SU-DHL-6 (cell line): ENCODE measurements around the gene CUZD1.

Experiments used
- H2AFZ ChIP-seq: fragments of 200-600 bp; sonication (generic); 2 replicates; pipeline ENCODE4 v1.6.1; 2014; ENCODE audit warnings: low read depth, mild to moderate bottlenecking, moderate library complexity, mixed read lengths, antibody characterized with exemption, low read length; ENCODE audit not compliant: severe bottlenecking
- H3F3A ChIP-seq: fragments of 200-600 bp; shearing (Covaris generic); 2 replicates; pipeline ENCODE4 v1.6.0; 2016; ENCODE audit warnings: antibody characterized with exemption, mild to moderate bottlenecking; ENCODE audit not compliant: insufficient read depth
- H3K27ac ChIP-seq: fragments of 200-600 bp; sonication (generic); 2 replicates; pipeline ENCODE4 v1.5.1; 2016; ENCODE audit warnings: low read depth, mild to moderate bottlenecking, low read length, moderate library complexity, mixed read lengths
- H3K27me3 ChIP-seq: fragments of 200-600 bp; sonication (generic), shearing (Covaris generic); 2 replicates; pipeline ENCODE4 v1.6.0; 2014; ENCODE audit warnings: mild to moderate bottlenecking, low read length
- H3K36me3 ChIP-seq: fragments of 200-600 bp; sonication (generic); 2 replicates; pipeline ENCODE4 v1.6.1; 2014; ENCODE audit warnings: mild to moderate bottlenecking, low read length, mixed read lengths
- H3K4me2 ChIP-seq: fragments of 300-600, 200-600 bp; shearing (Covaris generic), sonication (generic); 2 replicates; pipeline ENCODE4 v1.6.0; 2014; ENCODE audit warnings: low read length, low read depth, mild to moderate bottlenecking; ENCODE audit not compliant: poor library complexity, severe bottlenecking
- H3K4me3 ChIP-seq: fragments of 200-600 bp; sonication (generic); 2 replicates; pipeline ENCODE4 v1.5.1; 2014; ENCODE audit warnings: antibody characterized with exemption, low read length, mild to moderate bottlenecking, mixed read lengths; ENCODE audit not compliant: insufficient read depth, poor library complexity, severe bottlenecking
- H3K79me2 ChIP-seq: fragments of 200-600 bp; sonication (generic); 2 replicates; pipeline ENCODE4 v1.6.1; 2014; ENCODE audit warnings: mild to moderate bottlenecking, low read length, moderate library complexity; ENCODE audit not compliant: insufficient read depth
- H3K9ac ChIP-seq: fragments of 200-600 bp; sonication (generic); 2 replicates; pipeline ENCODE4 v1.7.0; 2014; ENCODE audit warnings: mild to moderate bottlenecking, low read length
- H3K9me2 ChIP-seq: fragments of 200-600 bp; sonication (generic); replicated peaks from 2 replicates; pipeline ENCODE4 v1.6.1; 2014; ENCODE audit warnings: low read length; ENCODE audit not compliant: insufficient read depth
- H3K9me3 ChIP-seq: fragments of 200-600 bp; sonication (generic); 2 replicates; pipeline ENCODE4 v1.6.1; 2014; ENCODE audit warnings: low read length, mixed read lengths; ENCODE audit not compliant: insufficient read depth
- H4K20me1 ChIP-seq: fragments of 200-600 bp; sonication (generic); 2 replicates; pipeline ENCODE4 v1.6.1; 2014; ENCODE audit warnings: low read depth, mild to moderate bottlenecking, antibody characterized with exemption, low read length, moderate library complexity, mixed read lengths
- EZH2phosphoT487 ChIP-seq: fragments of 200-600 bp; sonication (generic), shearing (Covaris generic); conservative IDR thresholded peaks from 2 replicates; pipeline ENCODE4 v1.6.1; 2018; ENCODE audit warnings: mild to moderate bottlenecking, antibody characterized with exemption, low read length, moderate library complexity, mixed read lengths
- TF ChIP-seq, protein P1 (sequence below): fragments of 200-600 bp; sonication (generic); IDR thresholded peaks from one replicate; pipeline ENCODE4 v1.5.1; 2017; ENCODE audit warnings: antibody characterized with exemption, mild to moderate bottlenecking, low read length, moderate library complexity; ENCODE audit not compliant: insufficient read depth, poor library complexity, severe bottlenecking

The CUZD1 gene

DNA sequence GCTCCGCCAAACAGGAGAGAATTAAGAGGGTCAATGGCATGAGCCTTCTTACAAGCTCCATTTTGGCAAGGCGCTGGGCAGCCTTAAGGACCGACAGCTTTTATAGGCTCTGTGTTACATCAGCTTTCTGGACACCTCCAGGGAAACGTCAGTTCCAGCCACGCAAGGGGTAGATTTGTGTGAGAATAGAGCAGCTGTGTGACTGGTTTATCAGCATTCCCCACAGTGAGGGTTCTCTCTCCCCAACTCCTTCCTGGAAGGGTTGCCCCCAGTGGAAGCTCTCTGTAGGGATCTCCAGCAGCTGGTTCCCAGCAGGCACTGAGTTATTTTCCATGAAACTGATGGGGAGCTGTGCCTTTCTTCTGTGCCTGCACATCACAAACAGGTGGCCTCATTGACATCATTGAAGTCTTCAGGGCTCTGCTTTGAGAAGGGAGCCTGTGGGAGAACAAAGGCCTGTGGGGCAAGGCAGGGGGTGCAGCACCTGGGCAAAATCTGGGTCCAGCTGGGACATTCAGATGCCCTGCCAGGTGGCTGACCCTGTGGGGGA, at the start of gene CUZD1:
TSS of gene CUZD1 (minus strand) at position 75 of the 550 bp plus-strand sequence. CDS start at position 61, 14 bp downstream.
- Histone ChIP-seq H3K9ac (no peak within 1 kb of the TSS), H3K36me3 (peaks cover 14% of the 10 kb centered on the region; the same call in 1 of the 2 replicates), H3K9me3 (no peaks in the 10 kb centered on the region), H3K4me2 (no peak within 1 kb of the TSS), H4K20me1 (no peaks in the 10 kb centered on the region), H3K4me3 (no peak within 1 kb of the TSS), H3K9me2 (no peaks in the 10 kb centered on the region), H3K27ac (no peak within 1 kb of the TSS), H3K27me3 (no peaks in the 10 kb centered on the region), H2AFZ (no peak within 1 kb of the TSS), H3K79me2 (no peaks in the 10 kb centered on the region), H3F3A (no peaks in the 10 kb centered on the region)
- TF ChIP-seq, protein P1, sequence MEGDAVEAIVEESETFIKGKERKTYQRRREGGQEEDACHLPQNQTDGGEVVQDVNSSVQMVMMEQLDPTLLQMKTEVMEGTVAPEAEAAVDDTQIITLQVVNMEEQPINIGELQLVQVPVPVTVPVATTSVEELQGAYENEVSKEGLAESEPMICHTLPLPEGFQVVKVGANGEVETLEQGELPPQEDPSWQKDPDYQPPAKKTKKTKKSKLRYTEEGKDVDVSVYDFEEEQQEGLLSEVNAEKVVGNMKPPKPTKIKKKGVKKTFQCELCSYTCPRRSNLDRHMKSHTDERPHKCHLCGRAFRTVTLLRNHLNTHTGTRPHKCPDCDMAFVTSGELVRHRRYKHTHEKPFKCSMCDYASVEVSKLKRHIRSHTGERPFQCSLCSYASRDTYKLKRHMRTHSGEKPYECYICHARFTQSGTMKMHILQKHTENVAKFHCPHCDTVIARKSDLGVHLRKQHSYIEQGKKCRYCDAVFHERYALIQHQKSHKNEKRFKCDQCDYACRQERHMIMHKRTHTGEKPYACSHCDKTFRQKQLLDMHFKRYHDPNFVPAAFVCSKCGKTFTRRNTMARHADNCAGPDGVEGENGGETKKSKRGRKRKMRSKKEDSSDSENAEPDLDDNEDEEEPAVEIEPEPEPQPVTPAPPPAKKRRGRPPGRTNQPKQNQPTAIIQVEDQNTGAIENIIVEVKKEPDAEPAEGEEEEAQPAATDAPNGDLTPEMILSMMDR, result no peak
- TF ChIP-seq EZH2phosphoT487, result no peak

DNA sequence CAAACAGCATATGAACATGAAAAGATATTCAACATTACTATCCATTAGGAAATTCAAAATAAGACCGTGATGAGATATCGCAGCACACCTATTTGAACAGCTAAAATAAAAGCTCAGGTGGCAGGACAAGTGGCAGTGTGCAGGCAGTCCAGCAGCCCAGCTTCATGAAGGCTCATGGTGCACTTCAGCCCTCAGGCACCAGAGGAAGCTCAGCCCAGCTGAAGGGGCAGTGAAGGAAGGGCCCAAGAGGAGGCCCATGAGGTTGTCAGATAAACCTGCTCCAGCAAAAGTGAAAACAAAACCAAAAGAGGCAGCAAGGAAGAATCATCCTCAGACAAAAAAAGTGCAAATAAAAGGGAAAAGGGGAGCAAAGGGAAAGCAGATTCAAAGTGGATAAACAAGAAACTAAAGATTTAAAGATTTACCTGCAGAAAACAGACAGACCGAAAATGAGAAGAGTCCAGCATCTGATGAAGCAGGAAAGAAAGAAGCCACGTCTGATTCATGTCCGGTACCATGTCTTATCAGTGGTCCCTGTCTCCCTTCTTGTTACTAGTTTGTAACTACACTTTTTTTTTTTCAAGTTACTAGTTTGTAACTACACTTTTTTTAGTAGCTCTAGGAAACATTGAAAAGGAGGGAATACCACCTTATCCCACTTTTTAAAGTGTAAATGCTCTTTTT, 48.7 kb upstream of the CUZD1 start:
- no peak overlapping the region for H3K4me3 ChIP-seq

DNA sequence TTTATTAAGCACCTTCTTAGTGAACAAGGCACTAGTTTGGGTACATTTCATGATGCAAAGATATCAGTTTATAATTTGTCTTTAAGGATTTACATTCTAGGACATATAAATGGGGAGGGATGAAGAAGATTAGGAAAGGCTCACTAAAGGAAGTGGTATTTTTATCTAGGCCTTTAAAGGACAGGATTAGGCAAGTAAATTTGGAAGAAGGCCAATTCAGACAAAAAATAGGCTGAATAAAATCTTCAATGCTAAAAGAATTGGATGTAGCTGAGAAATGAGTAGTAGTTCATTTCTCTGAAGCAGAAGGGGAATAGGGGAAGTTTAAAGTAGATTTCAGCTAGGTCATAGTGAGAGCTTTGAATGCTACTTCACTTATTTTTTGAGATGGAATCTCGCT, 38.5 kb upstream of the CUZD1 start:
- H2AFZ ChIP-seq, result no peak overlapping the region
- peaks cover 25% of the 10 kb centered on the region for H3K36me3 ChIP-seq
- H3K9me3 ChIP-seq, result no peaks in the 10 kb centered on the region
- no peaks in the 10 kb centered on the region for H3K27me3 ChIP-seq
- H4K20me1 ChIP-seq, result no peaks in the 10 kb centered on the region
- H3K27ac ChIP-seq, result no peak overlapping the region
- peaks cover 6% of the 10 kb centered on the region for H3K79me2 ChIP-seq
- H3K4me2 ChIP-seq, result no peak overlapping the region
- H3K9me2 ChIP-seq, result no peaks in the 10 kb centered on the region
- no peak overlapping the region for H3K4me3 ChIP-seq
- H3F3A ChIP-seq, result no peaks in the 10 kb centered on the region; the same call in 1 of the 2 replicates
- no peak for TF ChIP-seq EZH2phosphoT487
- TF ChIP-seq, protein P1, result no peak
- no peak overlapping the region for H3K9ac ChIP-seq

More for the DNA sequence above, 48.7 kb upstream of the CUZD1 start:
- TF ChIP-seq, protein P1, result no peak
- no peak for TF ChIP-seq EZH2phosphoT487
- H3K79me2 ChIP-seq, result no peaks in the 10 kb centered on the region
- no peak overlapping the region for H3K4me2 ChIP-seq
- peaks cover 8% of the 10 kb centered on the region; the same call in 1 of the 2 replicates for H3K36me3 ChIP-seq
- H3K9me2 ChIP-seq, result no peaks in the 10 kb centered on the region
- H3F3A ChIP-seq, result no peaks in the 10 kb centered on the region
- no peak overlapping the region for H3K27ac ChIP-seq
- no peak overlapping the region for H3K9ac ChIP-seq
- no peaks in the 10 kb centered on the region for H3K27me3 ChIP-seq
- H2AFZ ChIP-seq, result no peak overlapping the region
- no peaks in the 10 kb centered on the region for H3K9me3 ChIP-seq
- no peaks in the 10 kb centered on the region for H4K20me1 ChIP-seq
